ENCODE results near the gene NKD1.

NKD1 gene

DNA sequence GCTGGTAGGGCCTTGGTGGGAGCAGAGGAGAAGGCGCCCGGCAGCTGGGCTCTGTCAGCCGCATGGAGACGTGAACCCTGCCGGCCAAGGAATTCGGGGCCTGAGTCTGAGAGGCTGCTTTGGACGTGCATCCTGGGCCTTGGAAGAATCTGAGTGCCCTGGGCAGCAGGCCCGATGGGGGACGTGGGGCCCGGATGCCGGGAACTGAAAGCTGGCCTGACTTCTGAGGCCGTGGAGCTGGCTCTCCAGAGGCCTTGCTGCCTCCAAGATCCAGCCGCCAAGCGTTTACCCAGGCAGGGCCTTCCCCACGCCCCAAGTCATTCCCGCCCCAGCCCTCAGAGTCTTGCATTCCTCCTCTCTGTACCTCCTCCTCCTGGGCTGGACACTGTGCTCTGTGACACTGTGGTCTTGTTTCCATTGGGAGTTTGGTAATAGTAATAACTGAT is 37.2 kb downstream of the NKD1 start:
- H3F3A ChIP-seq (ENCODE audit: low read depth): no peaks in the 10 kb centered on the region
- H3K4me2 ChIP-seq (ENCODE audit: low read depth, low read length, poor library complexity, severe bottlenecking): no peak overlapping the region
- no peaks in the 10 kb centered on the region for H3K79me2 ChIP-seq (ENCODE audit: insufficient read depth, low read length)
- no peaks in the 10 kb centered on the region for H4K20me1 ChIP-seq (ENCODE audit: insufficient read depth, low read length, poor library complexity, severe bottlenecking)
- H2AFZ ChIP-seq (ENCODE audit: low read length): no peak overlapping the region
- no peaks in the 10 kb centered on the region for H3K36me3 ChIP-seq (ENCODE audit: insufficient read depth, low read length)
- no peak overlapping the region for H3K4me3 ChIP-seq (ENCODE audit: low read length, poor library complexity, severe bottlenecking)
- H3K9ac ChIP-seq (ENCODE audit: low read depth, low read length, poor library complexity, severe bottlenecking): no peak overlapping the region
- no peaks in the 10 kb centered on the region for H3K4me1 ChIP-seq (ENCODE audit: insufficient read depth, low read length, poor library complexity, severe bottlenecking)
- H3K9me2 ChIP-seq (replicated peaks; ENCODE audit: low read depth, low read length): no peaks in the 10 kb centered on the region
- H3K27me3 ChIP-seq (ENCODE audit: insufficient read depth, low read length, poor library complexity, severe bottlenecking): no peaks in the 10 kb centered on the region
- TF ChIP-seq, protein P1, sequence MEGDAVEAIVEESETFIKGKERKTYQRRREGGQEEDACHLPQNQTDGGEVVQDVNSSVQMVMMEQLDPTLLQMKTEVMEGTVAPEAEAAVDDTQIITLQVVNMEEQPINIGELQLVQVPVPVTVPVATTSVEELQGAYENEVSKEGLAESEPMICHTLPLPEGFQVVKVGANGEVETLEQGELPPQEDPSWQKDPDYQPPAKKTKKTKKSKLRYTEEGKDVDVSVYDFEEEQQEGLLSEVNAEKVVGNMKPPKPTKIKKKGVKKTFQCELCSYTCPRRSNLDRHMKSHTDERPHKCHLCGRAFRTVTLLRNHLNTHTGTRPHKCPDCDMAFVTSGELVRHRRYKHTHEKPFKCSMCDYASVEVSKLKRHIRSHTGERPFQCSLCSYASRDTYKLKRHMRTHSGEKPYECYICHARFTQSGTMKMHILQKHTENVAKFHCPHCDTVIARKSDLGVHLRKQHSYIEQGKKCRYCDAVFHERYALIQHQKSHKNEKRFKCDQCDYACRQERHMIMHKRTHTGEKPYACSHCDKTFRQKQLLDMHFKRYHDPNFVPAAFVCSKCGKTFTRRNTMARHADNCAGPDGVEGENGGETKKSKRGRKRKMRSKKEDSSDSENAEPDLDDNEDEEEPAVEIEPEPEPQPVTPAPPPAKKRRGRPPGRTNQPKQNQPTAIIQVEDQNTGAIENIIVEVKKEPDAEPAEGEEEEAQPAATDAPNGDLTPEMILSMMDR (conservative IDR thresholded peaks at IDR 0.05; ENCODE audit: low read length): no peak
- TF ChIP-seq EZH2phosphoT487 (IDR thresholded peaks at IDR 0.05; ENCODE audit: borderline replicate concordance): no peak
- H3K9me3 ChIP-seq (ENCODE audit: insufficient read depth, low read depth, low read length): no peaks in the 10 kb centered on the region

DNA sequence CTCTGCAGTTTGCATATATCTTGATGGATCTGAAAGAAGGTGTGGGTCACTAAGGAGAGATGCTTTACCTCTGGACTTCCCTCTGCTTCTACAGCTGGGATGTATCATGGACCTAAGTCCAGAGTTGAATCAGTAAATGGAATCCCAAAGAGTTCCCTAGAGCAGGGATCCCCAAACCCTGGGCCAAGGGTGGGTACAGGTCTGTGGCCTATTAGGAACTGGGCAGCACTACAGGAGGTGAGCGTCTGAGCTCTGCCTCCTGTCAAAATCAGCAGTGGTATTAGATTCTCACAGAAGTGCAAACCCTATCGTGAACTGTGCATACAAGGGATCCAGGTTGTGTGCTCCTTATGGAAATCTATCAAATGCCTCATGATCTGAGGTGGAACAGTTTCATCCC is 39.3 kb downstream of the NKD1 start:
- TF ChIP-seq, protein P1 (conservative IDR thresholded peaks at IDR 0.05; ENCODE audit: low read length): no peak
- TF ChIP-seq EZH2phosphoT487 (IDR thresholded peaks at IDR 0.05; ENCODE audit: borderline replicate concordance): no peak
- Histone ChIP-seq H2AFZ (ENCODE audit: low read length) (no peak overlapping the region), H3F3A (ENCODE audit: low read depth) (no peaks in the 10 kb centered on the region), H3K27me3 (ENCODE audit: insufficient read depth, low read length, poor library complexity, severe bottlenecking) (no peaks in the 10 kb centered on the region), H4K20me1 (ENCODE audit: insufficient read depth, low read length, poor library complexity, severe bottlenecking) (no peaks in the 10 kb centered on the region), H3K4me3 (ENCODE audit: low read length, poor library complexity, severe bottlenecking) (no peak overlapping the region), H3K4me1 (ENCODE audit: insufficient read depth, low read length, poor library complexity, severe bottlenecking) (no peaks in the 10 kb centered on the region), H3K9me2 (replicated peaks; ENCODE audit: low read depth, low read length) (no peaks in the 10 kb centered on the region), H3K9me3 (ENCODE audit: insufficient read depth, low read depth, low read length) (no peaks in the 10 kb centered on the region), H3K4me2 (ENCODE audit: low read depth, low read length, poor library complexity, severe bottlenecking) (no peak overlapping the region), H3K79me2 (ENCODE audit: insufficient read depth, low read length) (no peaks in the 10 kb centered on the region), H3K9ac (ENCODE audit: low read depth, low read length, poor library complexity, severe bottlenecking) (no peak overlapping the region), H3K36me3 (ENCODE audit: insufficient read depth, low read length) (no peaks in the 10 kb centered on the region)

DNA sequence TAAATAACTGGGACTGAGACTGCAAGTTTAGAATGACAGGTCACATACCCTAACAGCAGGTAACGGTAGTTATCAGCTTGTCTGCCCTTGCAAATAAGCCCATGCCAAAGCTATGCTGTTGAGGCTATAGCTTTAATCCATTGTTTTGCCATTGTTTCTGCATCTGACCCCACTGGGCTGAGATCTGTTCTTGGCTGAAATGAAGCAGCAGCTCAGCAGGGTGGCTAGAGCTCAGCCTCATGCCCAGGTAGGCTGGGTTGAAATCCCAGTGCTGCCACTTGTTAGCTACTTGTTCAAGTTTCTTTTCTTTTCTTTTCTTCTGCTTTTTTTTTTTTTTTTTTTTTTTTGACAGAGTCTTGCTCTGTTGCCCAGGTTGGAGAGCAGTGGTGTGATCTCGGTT is 40.1 kb downstream of the NKD1 start:
- Histone ChIP-seq H3K9me2 (replicated peaks; ENCODE audit: low read depth, low read length) (no peaks in the 10 kb centered on the region), H3K4me2 (ENCODE audit: low read depth, low read length, poor library complexity, severe bottlenecking) (no peak overlapping the region), H3K79me2 (ENCODE audit: insufficient read depth, low read length) (no peaks in the 10 kb centered on the region), H3K27me3 (ENCODE audit: insufficient read depth, low read length, poor library complexity, severe bottlenecking) (no peaks in the 10 kb centered on the region), H3K4me3 (ENCODE audit: low read length, poor library complexity, severe bottlenecking) (no peak overlapping the region), H3K9ac (ENCODE audit: low read depth, low read length, poor library complexity, severe bottlenecking) (no peak overlapping the region), H3F3A (ENCODE audit: low read depth) (no peaks in the 10 kb centered on the region), H3K36me3 (ENCODE audit: insufficient read depth, low read length) (no peaks in the 10 kb centered on the region), H4K20me1 (ENCODE audit: insufficient read depth, low read length, poor library complexity, severe bottlenecking) (no peaks in the 10 kb centered on the region), H2AFZ (ENCODE audit: low read length) (no peak overlapping the region), H3K9me3 (ENCODE audit: insufficient read depth, low read depth, low read length) (no peaks in the 10 kb centered on the region), H3K4me1 (ENCODE audit: insufficient read depth, low read length, poor library complexity, severe bottlenecking) (no peaks in the 10 kb centered on the region)
- no peak for TF ChIP-seq EZH2phosphoT487 (IDR thresholded peaks at IDR 0.05; ENCODE audit: borderline replicate concordance)
- TF ChIP-seq, protein P1 (conservative IDR thresholded peaks at IDR 0.05; ENCODE audit: low read length): no peak

All from Loucy (cell line).